HUDEP-2 (cell line): ENCODE data around the gene IFI27.
A peak's percentile ranks its signal among the peaks of the same experiment; 100 is the strongest.
"Not testable (repeated sequence)": the region's sequence is repeated elsewhere in the genome, so short reads cannot be mapped to it uniquely, and the experiment has no call there.

Source experiments
- DNase-seq, 76 experiments: peaks; one replicate each; lab custom pipeline; 2025; ENCODE audit not compliant: unreplicated experiment in 76 of 76; lab: John Stamatoyannopoulos, UW

Gene IFI27

DNA sequence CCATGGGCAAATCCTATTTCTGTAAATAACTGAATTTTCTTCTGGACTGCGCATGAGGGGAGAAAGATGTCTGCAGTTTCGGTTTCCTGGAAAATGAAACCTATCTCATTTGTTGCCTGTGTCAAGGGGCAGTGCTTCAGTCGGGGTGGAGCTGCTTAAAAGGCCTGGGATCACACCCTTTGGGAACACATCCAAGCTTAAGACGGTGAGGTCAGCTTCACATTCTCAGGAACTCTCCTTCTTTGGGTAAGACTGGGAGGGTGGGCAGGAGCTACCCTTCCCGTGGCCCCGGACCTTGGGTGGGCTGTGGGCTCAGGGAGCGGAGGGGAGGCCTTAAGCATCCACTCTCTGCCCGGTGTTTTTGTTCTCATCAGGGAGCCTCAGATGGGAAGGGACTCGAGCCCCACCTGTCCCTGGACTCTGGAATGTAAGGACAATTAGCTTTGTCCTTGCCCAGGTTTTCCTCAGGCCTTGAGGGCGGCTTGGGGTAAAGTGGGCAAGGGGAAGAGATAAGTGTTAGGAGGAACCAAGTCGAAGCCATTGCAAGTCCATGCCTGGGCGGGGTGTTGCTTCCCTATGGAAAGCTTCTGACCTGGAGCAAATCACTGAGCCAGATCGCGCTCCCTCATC is at the start of gene IFI27:
IFI27 (plus strand) TSS at position 185 of the 630 bp plus-strand sequence.
- peak in 71 of 76 experiments; percentile 11 to 81 (median 50) for DNase-seq

DNA sequence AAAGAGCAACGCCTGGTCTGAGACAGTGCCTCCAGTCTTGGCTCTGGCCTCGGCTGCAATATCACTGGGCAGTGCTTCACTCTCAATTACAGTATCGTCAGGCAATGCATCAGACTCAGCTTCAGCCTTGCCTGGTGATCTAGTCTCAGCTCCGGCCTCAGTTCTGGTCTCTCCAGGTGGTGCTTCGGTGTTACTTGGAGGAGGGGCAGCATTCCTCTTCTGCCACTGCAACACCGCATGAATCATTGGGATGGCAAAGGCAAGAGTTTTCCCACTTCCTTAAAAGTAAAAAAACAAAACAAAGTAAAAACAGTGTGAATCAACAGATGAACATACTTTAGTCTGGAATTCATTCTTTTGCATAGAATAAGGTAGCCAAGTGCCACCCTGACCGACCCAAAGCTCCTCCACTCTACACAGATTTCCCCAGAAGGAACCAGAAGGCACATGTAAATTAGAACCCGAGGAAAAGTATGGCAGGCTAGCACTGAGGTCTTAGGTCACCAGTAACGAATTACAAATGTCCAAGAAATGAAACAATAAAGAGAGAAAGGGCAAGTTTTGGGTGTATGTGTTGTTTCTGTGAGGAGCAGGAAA is 48.1 kb upstream of the IFI27 start:
- DNase-seq: no peak

- no peak for DNase-seq
Observed at GRCh38 chr14:94066089-94066676, 44.4 kb upstream of the IFI27 start.

DNA sequence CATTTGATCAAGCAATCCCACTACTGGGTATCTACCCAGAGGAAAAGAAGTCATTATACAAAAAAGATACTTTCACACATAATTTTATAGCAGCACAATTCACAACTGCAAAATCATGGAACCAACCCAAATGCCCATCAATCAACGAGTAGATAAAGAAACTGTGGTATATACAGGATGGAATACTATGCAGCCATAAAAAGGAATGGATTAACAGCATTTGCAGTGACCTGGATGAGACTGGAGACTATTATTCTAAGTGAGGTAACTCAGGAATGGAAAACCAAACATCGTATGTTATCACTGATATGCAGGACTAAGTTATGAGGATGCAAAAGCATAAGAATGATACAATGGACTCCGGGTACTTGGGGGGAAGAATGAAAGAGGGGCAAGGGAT is 38.5 kb upstream of the IFI27 start:
- not testable (repeated sequence) for DNase-seq

GRCh38 chr14:94074534-94074933 is 36.0 kb upstream of the IFI27 start:
- DNase-seq: no peak

- no peak for DNase-seq
Observed at GRCh38 chr14:94075008-94075407, 35.5 kb upstream of the IFI27 start.

DNA sequence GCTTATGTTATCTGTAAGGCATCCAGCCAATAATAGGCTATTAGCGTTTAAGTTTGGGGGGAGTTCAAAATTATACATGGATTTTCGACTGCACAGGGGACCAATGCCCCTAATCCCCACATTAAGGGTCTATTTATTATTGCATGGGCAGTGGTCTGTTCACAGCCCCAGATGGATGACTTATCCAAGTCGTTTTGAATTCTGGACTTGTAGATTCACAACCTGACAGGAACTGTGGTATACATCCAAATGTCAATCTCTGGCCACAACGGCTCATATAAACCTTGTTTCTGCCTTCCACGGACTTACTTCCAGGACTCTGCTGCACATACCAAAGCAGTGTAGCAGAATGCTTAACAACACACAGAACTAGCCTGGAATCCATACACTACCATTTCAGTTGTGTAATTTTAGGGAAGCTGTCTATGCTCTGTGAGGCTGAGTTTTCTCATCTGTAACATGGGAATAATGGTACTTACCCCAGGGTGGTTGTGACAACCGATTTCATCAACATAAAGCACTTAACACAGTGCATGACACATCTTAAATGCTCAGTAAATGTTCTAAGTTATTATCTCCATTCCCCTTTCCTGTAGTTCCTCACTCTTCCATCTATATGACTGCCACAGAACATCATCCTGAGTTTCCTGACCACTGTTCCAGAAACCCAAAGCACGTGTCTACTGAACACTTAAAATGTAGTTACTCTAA is 33.3 kb upstream of the IFI27 start:
- no peak for DNase-seq

DNA sequence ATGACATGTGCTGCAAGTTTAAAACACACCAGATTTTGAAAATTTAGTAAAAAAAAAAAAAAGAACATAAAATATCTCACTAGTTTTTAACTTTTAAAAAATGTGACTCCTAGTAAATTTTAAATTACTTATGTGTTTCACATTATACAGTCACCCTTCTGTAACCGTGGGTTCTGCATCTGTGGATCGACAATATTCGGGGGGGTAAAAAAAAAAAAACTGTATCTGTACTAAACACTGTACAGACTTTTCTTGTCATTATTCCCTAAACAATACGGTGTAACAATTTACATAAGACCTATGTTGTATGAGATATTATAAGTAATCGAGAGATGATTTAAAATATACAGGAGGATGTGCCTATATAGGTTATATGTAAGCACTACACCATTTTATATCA is 32.7 kb upstream of the IFI27 start:
- no peak for DNase-seq

DNA sequence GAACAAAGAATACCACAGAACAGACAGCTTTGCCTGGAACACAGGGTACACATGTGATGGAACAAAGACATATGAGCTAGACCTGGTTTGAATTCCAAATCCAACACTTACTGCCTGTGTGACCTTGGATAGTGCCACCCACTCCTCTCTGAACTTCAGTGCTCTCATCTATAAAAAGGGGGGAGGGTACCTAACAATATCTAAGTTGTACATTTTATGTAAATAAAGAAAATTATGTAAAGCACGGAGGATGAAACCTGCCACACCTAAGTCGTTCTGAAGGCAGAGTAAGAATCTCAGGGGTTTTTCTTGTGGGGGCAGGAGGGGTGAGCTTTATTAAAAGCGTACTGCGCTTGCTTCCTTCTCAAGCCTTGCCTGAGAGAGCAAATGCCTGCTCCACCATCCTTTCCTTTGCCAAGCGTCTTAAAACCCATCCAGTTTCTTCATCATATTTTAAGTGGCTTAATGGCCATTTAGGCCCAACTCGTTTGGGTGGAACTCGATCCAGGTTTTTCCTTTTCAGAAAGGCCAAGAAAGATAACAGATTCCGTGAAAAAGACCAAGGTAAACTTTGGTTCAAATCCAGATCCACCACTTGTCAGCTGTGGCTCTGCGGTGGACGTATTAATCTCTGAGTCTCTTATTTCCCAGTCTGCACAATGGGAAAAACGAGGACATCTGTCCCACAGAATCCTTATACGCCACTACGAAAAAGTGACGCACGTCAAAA is 30.5 kb upstream of the IFI27 start:
- DNase-seq: peak in 8 of 76 experiments; percentile 2 to 22 (median 10)

DNA sequence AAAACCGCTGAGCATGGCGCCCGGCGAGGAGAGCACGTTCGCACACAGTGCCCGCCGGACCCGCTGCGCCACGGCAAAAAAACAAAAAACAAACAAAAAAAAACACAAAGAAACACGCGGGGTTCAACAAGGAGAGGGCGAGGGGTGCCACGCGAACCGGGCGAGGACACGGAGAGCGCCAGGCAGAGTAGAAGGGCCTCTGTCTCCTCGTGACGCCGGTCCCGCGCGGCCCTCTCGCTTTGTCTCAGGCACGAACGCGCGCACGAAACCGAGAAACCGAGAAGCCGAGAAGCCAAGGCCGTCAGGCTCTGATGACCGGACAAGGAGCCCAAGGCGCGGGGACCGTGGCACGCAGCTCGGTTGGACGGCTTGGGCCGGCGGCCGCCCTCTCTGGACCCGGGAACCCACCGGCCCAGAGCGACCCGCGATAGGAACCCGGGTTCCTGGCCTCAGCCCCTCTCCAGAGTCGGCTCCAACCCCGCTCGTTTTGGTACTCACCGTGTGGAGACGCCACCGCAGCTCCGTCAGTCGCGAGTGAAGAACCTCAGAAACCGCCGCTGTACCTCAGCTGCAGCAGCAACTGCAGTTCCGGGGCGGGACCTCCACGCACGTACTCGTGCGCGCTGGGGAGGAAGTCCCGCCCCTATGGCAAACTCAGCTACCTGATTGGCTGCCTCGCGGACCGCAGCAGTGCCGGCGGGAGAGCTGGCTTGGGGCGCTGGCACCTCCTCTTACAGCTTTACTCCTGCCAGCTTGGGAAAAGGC is 29.7 kb upstream of the IFI27 start, which contains the start of the genes DDX24 and IFI27L1:
DDX24 (minus strand) TSS at position 582 of the 765 bp plus-strand sequence. CDS start 1,460 bp downstream, outside the sequence.
IFI27L1 (plus strand) TSS at position 690 of the 765 bp plus-strand sequence. CDS start 15,628 bp downstream, outside the sequence.
- peak in 75 of 76 experiments; percentile 14 to 94 (median 89) for DNase-seq

DNA sequence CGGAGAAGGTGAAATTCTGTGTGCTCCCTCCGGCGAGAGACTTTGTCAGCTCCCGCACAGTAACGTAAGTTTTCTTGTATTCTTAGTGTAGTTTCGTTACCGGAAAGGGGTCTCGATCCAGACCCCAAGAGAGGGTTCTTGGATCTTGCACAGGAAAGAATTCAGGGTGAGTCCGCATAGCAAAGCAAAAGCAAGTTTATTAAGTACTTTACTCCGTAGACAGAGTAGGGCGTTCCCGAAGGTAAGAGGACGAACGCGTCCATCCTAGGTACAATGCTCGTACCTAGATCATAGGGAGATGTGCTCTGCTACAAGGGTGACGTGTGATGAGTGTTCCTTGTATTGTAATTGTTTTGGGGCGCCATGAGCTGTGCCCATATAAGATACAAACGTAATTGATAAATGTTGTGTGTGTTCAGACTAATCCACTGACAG is 29.1 kb upstream of the IFI27 start:
- peak in 1 of 76 experiments; percentile 29 for DNase-seq

DNA sequence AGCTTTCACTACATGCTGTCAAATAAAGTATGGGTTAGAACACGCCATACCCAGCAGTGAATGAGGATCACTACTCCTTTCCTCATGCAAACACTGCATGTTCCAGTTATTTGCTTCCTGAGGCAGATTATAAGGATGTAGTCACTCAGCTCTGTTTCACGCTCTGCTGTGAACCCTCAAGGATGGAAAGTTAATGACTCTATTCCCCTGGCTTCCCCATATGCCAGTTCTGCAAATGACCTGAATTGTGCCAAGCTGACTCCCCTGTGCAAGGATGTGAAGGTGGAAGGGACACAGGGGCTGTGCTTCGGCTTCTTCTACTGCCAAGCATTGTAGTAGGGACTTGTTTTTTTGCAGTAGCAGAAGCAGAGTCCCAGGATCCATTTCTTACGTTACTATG is 22.6 kb upstream of the IFI27 start:
- no peak for DNase-seq

DNA sequence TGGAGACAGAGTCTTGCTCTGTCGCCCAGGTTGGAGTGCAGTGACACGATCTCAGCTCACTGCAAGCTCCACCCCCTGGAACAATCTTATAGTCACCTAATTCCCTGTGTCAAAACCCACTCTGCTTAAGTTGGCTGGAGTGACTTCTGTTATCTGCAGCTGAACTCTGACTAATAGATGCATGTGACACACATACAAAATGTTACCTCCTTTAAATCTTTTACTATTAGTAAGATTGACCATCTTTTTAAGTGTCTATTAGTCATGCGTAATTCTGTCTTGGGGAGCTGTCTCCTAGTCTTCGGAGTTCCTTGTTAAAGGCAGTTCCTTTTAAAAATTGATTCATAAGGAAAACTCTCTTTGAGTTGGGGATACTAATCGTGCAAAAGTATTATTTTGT is 22.0 kb upstream of the IFI27 start:
- DNase-seq: no peak

DNA sequence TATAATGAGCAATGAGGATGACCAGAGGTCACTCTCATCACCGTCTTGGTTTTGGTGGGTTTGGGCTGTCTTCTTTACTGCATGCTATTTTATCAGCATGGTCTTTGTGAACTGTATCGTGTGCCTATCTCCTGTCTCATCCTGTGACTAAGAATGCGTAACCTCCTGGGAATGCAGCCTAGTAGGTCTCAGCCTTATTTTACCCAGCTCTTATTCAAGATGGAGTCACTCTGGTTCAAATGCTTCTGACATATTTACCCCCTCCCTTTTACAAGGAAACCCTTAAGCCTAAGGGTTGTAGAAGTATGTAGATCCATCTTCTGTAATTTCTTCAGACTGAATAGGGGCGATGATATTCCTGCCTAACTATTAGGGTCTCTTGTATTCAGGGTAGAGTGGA is 21.1 kb upstream of the IFI27 start:
- no peak for DNase-seq

GRCh38 chr14:94093418-94093817 is 17.1 kb upstream of the IFI27 start:
- no peak for DNase-seq

GRCh38 chr14:94097091-94097490 is 13.4 kb upstream of the IFI27 start:
- no peak for DNase-seq

DNA sequence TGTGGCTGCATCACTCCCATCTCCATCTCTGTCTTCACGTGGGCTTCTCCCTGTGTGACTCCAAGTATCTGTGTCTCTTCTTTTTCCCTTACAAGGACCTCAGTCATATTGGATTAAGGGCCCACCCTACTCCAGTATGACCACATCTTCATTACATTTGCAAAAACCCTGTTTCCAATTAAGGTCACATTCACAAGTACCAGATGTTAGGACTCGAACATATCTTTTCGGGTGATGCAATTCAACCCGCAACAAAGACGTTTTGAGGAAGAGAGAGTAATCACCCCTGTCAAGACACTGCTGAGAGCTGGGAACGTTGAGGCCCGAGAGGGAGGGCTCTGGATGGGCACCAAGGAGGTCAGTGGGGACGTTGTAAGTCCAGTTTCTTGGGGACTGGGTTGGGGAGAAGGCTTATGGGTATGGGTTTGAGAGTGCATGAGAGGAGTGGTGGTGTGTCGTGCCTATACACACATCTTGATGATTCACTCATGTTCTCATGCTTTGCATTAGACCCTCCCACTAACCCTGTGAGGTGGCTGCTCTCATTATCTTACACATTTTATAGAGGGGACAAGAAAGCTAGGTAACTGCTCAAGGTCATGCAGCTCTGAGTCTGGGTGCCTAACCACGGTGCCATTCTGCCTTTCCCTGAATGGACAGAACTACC is 12.1 kb upstream of the IFI27 start:
- no peak for DNase-seq

DNA sequence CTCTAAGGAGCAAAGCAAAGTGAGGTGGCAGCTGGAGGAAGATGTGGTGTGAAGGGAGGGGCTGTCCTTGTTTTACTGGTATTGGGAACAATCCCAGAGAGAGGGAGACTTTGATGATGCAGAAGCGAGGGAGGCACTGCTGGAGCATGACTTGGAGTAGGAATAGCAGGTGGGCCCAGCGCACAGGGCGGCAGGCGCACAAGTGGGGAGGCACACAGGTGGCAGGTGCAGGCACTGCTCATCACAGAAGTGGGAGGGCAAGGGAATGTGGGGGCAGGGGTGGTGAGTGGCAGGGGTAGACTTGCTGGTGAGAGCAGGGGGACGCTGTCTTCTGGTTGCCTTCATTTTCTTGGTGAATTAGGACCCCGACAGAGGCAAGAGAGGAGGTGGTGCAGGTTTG is 11.5 kb upstream of the IFI27 start:
- no peak for DNase-seq

DNA sequence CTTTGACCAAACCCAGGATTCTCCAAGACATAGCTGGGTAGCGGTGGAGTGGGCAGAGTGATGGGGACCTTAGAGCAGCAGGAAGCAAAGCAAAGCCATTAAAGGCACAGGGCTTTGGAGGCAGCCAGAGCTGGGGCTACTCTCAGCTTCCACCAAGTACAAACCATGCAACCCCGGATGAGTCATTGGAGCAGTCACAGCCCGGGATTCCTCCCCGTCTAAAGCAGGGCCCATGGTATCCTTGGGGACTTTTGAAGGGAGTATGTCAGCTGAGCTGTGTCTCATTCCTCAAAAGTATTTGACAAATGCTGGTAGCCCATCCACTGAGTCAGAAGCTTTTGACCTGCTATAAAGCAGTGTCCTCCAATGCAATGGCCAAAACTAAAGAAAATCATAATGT is 9.7 kb upstream of the IFI27 start:
- no peak for DNase-seq
